ENCODE measurements around the gene ALOX12. TPM values are rescaled to one million over a fixed set of nuclear protein-coding genes. Genes with fewer than 3 reads are reported as not detected.

Gene ALOX12
- polyA plus RNA-seq, 1 donor = 0.79 TPM

DNA sequence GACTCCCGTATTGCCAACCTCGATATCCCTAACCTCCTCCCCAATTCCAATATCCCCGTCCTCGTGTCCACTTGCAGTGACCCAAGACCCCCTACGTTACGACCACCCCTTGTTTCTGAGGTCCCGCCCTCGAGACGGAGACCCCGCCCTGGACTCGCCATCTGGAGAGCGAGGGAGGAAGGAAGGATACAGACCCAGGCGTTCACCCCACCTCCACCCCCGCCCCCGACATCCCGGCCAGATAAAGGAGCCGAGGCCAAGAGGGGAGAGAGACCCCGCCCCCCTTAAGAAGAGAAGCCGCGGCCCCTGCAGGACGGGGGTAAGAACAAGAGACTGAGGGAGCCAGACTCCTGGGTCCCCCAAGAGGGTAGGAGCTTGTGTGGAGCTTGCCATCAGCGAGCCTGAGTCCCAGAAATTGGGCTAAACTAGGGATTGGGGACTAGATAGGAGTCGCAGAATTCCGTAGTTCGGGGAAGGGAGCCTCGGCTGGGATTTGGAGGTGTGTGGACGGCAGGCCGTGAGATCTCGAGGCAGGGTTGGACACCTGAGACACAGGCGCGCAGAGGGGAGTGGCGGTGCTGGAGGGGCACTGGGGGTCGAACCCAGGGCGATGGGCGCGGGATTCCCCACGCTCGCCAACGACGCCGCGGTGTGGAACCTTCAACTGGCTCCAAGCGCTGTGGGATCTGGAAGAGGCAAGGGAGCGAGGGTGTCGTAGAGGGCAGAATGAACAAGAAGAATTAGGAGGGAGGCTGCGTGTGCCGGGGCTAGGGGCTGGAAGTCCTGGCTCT lies 27.1 kb downstream of the ALOX12 start, which contains the start of gene BCL6B:
Gene BCL6B (plus strand): TSS at position 270 of the 791 bp plus-strand sequence. CDS start 622 bp downstream, outside the sequence.
- DNase-seq = no peak

DNA sequence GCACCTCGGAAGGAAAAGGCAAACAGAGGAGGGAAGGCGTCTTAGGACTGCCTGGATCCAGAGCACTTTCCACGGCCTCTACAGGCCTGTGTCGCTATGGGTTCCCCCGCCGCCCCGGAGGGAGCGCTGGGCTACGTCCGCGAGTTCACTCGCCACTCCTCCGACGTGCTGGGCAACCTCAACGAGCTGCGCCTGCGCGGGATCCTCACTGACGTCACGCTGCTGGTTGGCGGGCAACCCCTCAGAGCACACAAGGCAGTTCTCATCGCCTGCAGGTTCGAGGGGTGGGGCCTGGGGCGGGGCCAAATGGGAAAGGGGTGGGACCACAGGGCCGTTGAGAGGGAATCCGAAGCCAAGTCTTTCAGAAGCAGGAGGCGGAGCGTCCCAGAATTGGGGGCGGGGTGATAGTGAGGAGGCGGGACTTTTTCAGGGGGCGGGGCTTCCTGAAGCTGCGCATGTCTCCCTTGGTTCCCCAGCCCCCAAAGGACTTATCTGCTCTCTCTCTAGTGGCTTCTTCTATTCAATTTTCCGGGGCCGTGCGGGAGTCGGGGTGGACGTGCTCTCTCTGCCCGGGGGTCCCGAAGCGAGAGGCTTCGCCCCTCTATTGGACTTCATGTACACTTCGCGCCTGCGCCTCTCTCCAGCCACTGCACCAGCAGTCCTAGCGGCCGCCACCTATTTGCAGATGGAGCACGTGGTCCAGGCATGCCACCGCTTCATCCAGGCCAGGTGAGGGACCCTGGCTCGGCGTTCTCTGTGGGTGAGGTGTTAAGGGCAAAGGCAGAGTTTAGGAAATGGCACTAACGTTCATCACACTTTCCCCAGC lies 27.9 kb downstream of the ALOX12 start:
- peak; percentile 67 for DNase-seq

DNA sequence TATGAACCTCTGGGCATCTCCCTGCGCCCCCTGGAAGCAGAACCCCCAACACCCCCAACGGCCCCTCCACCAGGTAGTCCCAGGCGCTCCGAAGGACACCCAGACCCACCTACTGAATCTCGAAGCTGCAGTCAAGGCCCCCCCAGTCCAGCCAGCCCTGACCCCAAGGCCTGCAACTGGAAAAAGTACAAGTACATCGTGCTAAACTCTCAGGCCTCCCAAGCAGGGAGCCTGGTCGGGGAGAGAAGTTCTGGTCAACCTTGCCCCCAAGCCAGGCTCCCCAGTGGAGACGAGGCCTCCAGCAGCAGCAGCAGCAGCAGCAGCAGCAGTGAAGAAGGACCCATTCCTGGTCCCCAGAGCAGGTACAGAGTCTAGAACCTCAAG lies 28.5 kb downstream of the ALOX12 start:
- no peak for DNase-seq

DNA sequence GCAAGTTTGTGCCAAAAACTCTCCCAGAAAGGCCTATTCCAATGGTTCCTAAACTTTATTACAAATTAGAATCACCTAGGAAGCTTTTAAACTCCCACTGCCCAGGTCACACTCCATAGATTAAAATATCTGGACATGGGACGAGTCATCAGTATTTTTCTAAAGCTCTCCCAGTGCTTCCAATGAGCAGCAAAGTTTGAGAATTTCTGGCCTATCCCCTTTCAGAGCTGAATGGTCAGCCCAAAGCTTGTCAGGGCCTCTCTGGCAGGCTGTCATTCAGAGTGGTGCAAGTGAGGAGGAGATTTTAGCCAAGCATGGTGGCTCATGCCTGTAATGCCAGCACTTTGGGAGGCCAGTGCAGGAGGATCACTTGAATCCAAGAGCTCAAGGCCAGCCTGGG lies 29.4 kb downstream of the ALOX12 start:
- no peak for DNase-seq

DNA sequence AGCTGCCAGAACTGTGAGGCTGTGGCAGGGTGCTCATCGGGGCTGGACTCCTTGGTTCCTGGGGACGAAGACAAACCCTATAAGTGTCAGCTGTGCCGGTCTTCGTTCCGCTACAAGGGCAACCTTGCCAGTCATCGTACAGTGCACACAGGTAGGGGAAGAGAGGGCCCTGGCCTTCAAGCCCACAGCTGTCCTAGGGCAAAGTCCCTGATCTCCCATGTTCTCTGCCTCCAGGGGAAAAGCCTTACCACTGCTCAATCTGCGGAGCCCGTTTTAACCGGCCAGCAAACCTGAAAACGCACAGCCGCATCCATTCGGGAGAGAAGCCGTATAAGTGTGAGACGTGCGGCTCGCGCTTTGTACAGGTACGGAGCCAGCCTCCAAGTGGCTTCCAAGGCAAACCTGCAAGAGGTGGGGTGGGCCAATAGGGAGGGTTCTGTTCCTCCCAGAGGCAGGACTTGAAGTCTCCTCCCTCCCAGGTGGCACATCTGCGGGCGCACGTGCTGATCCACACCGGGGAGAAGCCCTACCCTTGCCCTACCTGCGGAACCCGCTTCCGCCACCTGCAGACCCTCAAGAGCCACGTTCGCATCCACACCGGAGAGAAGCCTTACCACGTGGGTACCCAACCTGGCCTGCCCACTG lies 30.7 kb downstream of the ALOX12 start:
- DNase-seq = no peak

DNA sequence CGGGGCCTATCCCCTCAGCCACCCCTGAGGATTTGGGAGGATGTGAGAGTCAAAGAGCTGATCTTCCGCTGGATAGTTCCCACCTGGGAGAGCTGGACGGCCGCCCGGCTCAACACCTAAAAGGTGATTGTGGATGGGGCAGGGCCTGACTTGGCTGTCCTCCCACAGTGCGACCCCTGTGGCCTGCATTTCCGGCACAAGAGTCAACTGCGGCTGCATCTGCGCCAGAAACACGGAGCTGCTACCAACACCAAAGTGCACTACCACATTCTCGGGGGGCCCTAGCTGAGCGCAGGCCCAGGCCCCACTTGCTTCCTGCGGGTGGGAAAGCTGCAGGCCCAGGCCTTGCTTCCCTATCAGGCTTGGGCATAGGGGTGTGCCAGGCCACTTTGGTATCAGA lies 31.5 kb downstream of the ALOX12 start:
- no peak for DNase-seq

DNA sequence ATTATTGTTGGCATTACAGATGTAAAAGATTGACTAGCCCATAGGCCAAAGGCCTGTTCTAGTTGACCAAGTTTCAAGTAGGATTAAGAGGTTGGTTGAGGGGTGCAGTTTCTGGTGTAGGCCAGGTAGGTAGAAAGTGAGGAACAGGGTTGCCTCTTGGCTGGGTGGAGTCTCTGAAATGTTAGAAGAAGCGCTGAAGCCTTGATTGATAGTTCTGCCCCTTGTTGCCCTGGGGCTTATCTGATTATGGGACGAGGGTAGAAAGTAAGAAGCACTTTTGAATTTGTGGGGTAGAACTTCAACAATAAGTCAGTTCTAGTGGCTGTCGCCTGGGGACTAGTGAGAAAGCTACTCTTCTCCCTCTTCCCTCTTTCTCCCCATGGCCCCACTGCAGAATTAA lies 33.2 kb downstream of the ALOX12 start:
- no peak for DNase-seq

DNA sequence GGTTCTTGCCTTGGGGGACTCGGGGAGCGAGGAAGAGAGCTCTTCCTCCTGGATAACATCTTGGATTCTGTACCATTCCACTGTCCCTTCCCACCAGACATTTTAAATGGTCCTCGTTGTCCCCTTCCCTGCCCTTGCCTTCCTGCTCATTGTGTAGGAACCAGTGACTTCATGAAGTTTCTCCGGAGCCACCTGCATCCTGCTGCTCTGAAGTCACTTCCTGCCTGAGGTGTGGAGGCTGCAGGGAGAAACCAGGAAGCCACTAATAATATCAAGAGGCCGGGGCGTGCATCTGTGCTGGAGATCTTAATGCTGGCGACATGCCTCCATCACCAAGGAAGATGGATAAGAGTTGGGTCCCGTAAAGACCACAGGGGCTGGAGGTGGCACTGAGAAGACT lies 33.8 kb downstream of the ALOX12 start:
- DNase-seq = no peak

DNA sequence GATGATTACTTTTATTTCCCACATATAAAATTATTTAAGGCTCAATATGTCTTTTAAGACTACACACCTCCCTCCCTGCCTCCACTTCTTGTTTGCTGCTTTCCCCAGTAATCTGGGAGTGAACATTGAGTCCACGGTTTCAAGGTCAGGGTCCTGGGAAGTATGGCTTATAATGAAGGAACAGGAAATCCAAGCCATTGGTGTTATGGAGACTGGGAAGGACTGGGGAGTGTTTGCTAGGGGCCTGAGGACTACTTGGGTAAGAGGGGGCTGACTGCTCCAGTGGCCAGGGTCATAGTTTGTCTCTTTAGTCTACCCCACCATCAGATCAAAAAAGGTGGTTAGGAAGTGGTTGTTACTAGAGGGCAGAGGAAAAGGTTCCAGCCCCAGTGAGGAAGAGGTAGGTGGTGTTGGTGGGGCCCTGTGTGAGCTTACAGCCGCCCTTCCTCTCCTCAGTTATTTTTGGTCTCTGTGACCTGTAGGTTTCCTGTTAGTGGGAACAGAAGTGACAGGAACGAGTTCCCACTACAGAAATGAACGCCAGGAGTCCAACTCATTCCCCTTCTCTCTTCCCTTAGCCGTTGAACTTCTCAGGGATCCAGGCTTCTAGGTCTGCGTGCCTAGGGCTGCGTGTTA lies 39.2 kb downstream of the ALOX12 start:
- DNase-seq = no peak

DNA sequence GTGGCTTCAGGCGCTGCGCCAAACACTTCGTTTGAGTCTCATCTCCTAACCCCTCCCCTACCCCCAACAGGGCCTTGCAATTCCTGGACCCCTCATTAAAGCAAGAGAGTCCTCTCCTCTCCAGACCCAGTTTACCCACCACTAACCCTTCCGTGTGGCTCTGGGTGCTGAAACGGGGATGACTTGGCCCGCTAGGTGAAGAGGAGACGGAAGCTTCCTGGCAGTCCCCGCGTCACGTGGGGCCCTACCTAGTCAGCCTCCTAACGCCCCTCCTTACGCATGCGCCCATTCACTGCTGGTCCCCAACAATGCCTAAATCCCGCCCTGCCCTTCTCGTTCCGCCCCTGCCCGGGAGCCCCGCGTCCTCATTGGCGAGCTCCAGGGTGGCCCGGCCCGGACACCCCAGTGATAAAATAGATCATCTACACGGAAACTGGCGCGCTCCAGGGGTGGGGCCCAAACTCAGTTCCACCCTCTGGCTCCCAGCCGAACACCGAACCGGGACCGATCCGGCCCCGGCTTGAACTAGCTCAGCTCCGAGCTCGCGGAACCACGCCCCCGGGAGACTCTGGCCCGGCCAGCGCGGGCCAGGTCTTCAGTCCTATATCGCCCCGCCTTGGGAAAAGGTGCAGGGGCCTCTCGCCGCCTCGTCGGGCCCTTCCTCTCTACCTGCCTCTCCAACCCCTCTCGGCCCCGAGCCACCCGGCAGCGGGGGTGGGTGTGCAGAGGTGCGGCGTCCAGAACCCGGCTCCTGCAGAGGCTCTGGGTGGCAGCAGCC lies 39.9 kb downstream of the ALOX12 start, which contains the start of gene SLC16A13:
Gene SLC16A13 (plus strand): TSS at position 425 of the 778 bp plus-strand sequence. CDS start 368 bp downstream, outside the sequence.
- peak; percentile 81 for DNase-seq

DNA sequence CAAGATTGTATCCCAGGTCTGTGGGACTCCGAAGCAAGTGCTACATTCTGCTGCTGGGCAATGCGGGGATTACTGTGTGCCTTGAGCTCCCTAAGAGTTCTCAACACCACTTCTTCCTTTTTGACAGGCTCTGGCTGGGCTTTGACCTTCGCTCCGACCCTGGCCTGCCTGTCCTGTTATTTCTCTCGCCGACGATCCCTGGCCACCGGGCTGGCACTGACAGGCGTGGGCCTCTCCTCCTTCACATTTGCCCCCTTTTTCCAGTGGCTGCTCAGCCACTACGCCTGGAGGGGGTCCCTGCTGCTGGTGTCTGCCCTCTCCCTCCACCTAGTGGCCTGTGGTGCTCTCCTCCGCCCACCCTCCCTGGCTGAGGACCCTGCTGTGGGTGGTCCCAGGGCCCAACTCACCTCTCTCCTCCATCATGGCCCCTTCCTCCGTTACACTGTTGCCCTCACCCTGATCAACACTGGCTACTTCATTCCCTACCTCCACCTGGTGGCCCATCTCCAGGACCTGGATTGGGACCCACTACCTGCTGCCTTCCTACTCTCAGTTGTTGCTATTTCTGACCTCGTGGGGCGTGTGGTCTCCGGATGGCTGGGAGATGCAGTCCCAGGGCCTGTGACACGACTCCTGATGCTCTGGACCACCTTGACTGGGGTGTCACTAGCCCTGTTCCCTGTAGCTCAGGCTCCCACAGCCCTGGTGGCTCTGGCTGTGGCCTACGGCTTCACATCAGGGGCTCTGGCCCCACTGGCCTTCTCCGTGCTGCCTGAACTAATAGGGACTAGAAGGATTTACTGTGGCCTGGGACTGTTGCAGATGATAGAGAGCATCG lies 42.4 kb downstream of the ALOX12 start:
- no peak for DNase-seq

DNA sequence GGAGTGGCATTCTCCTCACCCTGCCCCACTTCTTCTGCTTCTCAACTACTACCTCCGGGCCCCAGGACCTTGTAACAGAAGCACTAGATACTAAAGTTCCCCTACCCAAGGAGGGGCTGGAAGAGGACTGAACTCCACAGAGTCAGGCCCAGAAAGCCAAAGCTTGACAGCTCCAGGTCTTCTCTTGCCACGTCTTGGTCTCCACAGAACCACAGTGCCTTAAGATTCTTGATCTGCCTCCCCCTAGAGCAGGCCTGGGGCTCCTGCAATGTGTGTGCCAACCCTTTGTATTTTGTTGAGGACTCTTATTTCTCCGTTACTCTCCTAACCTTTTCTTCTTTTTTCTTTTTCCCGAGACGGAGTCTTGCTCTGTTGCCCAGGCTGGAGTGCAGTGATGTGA lies 44.0 kb downstream of the ALOX12 start:
- DNase-seq = no peak

DNA sequence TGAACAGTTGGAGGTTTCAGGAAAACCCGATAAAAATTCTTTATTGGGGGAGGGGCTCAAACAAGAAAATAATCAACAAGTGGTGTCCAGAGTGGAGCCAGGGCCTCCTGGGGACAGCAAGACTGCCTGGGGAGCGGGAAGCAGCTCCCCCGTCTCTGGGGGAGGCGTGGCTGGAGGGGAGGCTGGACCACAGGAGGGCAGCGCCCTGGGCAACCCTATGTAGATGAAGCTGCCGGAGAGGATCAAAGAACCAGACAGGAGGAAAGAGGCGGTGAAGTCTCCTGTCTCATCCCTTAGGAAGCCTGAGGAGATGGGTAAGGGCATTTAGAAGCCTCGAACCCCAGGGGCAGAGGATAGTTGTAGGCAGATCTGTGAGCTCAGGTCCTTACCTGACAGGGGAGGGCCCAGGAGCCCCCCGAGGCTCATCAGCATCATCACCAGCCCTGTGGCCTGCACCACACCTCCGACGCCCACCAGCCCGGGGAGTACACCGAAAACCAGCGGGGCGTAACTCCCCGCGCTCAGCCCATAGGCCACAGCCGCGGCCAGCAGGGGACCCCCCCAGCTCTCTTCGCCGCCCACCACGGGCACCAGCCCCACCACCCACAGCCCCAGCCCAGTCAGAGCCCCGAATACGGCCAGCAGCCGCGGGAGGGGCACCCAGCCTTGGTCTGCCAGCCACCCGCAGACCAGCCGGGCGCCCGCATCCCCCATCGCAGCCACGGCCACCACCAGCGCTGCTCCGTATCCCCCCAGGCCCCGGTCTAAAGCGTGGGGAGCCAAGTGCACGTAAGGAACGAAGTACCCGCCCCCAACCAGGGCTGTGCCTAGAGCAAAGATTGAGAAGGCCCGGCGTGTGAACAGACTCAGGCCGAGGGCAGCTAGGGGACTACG lies 46.0 kb downstream of the ALOX12 start:
- no peak for DNase-seq

DNA sequence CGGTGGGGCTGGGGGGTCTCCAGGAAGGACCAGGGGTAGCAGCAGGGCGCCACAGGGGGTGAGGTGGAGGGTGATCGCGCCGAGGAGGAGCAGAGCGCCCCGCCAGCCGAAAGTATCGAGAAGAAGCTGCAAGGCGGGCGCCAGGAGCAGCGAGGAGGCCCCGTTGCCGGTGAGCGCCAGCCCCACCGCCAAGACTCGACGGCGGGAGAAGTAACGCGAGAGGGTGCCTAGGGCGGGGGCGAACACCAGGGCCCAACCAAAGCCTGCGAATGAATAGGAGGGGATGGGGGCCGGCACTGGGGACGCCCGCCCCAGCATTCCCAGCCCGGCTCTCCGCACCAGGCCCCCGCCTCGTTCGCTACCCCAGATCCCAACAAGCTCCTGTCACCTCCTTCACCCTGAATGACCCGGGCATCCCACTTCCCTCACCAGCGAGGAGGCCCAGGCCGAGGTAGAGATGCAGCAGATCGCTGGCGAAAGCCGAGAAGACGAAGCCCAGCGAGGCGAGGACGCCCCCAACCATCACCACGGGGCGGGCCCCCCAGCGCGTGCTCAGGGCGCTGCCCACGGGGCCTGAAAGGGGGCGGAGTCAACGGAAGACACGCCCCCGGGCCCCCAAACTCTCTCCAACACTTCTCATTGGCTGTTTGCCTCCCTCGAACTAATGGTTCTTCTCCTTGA lies 46.8 kb downstream of the ALOX12 start:
- DNase-seq = no peak

DNA sequence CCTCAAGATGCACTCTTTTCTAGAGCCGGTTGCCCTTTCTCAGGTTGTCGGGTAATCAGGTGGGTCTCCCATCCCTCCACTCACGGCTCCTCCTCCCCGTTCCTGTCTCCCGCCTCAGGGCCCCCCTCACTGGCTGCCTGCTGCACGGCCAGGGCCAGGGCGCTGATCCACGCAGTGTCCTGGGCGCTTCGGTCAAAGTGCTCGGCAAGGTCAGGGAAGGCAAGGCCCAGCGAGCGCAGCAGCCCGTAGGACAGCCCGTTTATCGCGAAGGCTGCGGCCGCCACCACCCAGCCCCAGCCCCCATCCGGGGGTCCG lies 47.3 kb downstream of the ALOX12 start:
- DNase-seq = no peak

DNA sequence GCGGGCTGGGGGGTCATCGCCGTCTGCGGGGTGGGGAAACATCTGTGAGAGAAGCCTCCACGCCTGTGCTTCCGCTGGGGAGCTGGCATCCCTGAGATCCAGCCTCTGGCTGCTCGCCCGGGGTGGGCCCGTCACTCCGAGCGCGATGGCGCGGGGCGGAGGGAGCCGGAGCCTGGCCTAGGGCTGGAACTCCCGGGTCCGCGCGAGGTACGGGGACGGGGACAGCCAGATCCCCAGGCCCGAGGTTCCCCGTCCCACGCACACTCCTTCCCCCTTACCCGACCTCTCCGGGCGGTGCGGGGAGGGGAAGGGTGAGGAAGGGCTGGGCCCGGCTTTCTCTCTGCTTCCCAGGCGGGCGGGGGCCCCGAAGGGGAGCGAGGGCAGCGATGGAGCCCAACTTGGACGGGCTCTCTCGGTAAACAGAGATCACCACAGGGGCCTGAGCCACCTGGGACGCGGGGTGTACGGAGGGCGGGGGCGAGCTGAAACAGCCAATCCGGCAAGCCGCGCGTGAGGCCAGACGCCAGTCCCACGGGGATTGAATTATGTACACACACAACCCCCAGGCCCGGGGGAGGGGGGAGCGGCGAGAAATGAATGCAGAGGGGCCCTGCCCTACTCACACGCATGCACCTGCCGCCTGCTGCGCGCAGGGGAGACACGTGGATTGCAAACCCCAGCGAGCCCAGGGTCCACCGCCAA lies 47.8 kb downstream of the ALOX12 start, which contains the start of gene SLC16A11:
Gene SLC16A11 (minus strand): TSS at position 596 of the 702 bp plus-strand sequence. CDS start 579 bp downstream, at position 17.
- DNase-seq = no peak

DNA sequence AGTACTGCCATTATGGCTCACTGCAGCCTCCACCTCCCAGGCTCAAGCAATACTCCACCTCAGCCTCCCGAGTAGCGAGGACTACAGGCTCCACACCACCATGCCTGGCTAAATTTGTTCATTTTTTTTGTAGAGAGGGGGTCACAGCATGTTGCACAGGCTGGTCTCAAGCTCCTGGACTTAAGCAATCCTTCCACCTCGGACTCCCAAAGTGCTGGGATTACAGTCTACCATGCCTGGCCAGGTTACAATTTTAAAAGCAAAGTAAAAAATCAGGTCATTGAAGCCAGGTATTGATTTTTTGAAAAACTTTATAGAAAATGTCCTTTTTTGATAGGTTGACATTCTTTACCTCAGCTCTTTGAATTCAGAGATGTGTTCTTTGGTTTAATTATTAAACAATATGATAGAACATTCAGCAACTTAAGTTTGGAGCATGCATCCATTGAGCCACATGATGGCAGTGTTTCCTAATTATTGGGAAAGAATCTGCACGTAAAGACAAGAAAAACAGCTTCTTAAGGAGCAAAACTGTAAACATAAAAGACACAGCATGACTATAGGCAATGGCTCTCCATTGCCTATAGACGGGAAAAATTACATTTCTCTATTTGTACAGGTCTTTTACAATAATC lies 49.8 kb downstream of the ALOX12 start:
- DNase-seq = peak; percentile 72

DNA sequence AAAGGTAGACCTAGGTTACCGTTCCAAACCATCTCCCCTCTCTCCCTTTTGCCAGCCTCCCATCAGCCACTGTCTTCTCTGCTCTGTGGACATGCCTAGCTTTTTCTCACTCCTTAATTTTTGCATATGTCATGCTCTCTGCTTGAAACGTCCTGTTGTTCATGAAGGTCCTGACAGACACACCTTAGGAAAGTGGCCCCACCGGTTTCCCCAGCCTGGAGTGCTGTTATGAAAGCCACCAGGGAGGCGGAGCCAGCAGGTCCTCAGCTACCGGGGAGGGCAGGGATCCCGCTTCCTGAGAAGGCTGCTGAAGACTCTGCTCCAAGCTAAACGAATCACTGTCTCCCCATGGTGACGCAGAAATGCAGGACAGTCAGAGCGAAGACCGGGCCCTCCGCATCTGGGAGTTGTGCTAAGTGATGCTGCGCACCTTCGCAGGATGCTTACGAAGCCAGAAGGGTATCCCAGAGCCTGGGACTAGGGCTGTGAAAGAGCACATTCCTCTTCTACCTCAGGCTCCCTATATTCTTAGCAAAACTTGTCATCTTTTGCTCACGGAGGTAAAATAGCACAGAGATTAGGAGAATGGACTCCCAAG lies 50.4 kb downstream of the ALOX12 start:
- DNase-seq = no peak

Data from hindlimb muscle (tissue), 1 donor.